Right lung (tissue), 5 donors: Measurements from ENCODE around the gene TNIK. TPM values are rescaled to one million over a fixed set of nuclear protein-coding genes. Genes with fewer than 3 reads are reported as not detected.

Experiments
- DNase-seq, 2 donors: peaks; one replicate each; pipeline ENCODE4 v3.0.0-alpha.2; 2013
- polyA plus RNA-seq, 5 donors: library from polyadenylated mRNA; unstranded; fragments of 120-200 nt; gene quantifications; one replicate each; pipeline versions ENCODE4 v1.2.1 to v1.2.3, GENCODE V29; 2013; ENCODE audit warnings: inconsistent platforms in 1 of 5, low replicate concordance in 1 of 5; ENCODE audit not compliant: insufficient read length in 5 of 5, insufficient read depth in 1 of 5

The TNIK gene
- polyA plus RNA-seq, 5 donors, result 11.5 to 21.1 (median 16.2) TPM

- no peak for DNase-seq
These were observed 365.8 kb downstream of the TNIK start for GRCh38 chr3:171094411-171094810.

- no peak for DNase-seq
These were observed 366.7 kb downstream of the TNIK start for GRCh38 chr3:171093462-171093861.

DNA sequence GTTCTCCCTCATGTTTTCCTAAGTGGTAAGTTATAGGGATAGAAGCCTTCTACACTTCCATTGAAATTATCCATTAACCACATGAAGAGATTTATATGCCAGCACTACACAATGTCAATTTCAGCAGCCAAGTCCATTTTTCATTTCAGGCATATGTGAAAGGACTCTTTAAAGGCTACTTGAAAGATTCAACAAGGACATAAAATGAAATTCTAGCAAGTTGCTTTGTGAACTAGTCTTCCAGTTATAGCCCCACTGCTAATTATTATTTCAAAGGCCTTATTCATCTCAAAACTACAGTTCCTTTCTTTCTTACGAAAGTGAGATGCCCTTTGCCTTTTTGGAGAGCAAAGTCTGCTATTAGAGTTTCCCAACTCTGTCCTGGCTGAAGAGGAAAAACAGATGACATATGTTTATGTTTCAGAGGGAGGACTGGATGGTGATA is 367.7 kb downstream of the TNIK start:
- DNase-seq, result peak; percentile 62 to 75

DNA sequence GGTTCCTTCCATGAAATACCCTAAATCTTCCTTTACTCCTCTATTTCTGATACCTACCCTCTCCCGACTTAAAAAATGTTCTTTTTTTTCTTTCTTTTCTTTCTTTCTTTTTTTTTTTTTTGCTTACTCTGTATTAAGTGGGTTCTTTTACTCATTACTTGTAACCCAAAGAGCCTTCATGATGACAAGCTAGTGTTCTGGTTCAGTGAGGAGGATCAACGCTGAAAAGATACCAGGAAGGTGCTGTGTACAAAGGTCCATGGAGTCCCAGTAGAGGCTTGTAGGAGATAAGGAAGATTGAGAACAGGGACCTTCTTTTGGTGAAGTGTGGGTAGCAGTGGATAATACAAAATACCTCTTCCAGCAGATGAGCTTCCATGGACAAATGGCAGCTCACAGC is 369.9 kb downstream of the TNIK start:
- no peak for DNase-seq

GRCh38 chr3:171088964-171089754 is 371.0 kb downstream of the TNIK start:
- peak; percentile 31 to 32 for DNase-seq

- peak in 1 of 2 donors; percentile 2 for DNase-seq
These were observed 371.7 kb downstream of the TNIK start for GRCh38 chr3:171088496-171088895.

DNA sequence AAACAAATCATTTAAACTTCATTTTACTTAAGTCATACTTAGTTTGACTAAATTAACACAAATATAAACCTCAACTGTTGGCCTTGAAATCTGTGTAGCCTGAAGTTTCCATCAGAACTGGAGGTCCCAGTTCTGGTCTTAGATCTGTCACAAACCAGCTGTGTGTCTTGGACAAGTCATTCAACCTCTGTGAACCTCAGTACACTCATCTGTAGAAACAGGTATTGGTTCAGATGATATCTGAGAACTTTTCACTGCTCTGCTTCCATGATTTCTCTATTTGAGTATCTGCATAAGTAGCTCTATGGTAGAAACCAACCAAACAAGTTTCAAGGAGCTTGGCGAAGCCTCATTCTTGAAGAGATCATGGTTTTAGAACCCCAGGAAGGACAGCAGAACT is 373.3 kb downstream of the TNIK start:
- DNase-seq, result no peak

- no peak for DNase-seq
These were observed 382.9 kb downstream of the TNIK start for GRCh38 chr3:171077261-171077660.

DNA sequence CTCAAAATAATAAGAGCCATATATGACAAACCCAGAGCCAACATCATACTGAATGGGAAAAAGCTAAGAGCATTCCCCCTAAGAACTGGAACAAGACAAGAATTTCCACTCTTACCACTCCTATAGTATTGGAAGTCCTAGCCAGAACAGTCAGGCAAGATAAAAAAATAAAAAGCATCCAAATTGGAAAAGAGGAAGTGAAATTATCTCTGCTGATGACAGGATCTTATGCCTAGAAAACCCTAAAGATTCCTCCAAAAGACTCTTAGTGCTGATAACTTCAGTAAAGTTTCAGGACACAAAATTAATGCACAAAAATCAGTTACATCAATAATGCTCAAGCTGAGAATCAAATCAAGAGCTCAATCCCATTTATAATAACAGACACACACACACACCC is 387.8 kb downstream of the TNIK start:
- DNase-seq, result no peak

DNA sequence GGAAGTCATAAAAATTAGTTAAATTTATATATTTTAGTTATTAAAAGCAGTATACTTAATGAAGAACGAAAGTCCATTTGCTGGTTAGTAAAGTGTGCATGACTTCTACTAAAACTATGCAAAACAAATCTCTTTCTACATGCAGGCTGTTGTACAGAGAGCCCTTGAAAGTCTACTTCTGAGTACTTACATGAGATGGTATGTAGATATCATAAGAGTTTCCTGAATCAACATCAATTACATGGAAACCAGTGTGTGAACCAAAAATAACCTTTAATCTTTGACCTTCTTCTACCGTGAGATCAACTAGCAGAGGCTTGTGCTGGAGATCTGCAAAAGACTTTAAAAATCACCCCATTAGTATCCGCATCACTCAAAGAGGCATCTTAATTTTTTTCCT is 391.5 kb downstream of the TNIK start:
- peak in 1 of 2 donors; percentile 25 for DNase-seq

GRCh38 chr3:171066206-171066605 is 394.0 kb downstream of the TNIK start:
- no peak for DNase-seq

DNA sequence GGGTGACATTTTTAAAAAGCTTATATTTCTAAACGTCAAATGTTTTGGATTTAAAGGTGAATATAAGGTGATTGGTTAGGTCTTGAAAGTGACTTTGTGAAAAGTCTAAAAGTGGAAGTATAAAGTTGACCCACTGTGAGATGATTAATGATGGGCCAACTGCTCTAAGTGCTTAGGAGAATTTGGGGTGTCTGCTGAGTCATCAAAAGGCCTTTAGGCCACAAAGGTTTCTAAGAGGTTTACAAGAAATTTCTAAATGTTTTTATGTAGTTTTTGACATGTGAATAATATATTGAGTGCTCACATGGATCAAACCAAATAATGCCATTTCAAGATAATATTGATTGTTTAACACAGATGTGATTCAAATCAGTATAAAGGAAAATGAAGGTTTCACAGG is 394.5 kb downstream of the TNIK start:
- no peak for DNase-seq

- no peak for DNase-seq
These were observed 395.7 kb downstream of the TNIK start for GRCh38 chr3:171064461-171064860.

DNA sequence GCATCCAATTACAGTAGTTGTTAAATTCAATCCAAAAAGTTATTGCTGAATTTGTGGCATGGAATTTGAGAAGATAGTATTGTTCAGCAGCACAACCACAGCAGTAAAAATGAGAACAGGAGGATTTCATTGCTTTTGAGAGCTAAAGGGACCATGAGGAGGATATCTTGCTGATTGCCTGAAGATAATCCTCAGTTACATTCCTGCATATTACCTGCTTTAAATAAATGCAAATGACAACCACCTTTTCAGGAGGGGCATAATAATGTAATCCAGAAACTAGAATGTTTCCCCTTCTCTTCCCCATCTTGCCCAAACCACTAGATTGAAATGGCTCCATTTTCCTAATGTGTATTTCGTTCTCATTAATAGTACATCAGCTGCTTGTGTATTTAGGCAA is 398.5 kb downstream of the TNIK start:
- DNase-seq, result no peak

GRCh38 chr3:171059978-171060377 is 400.2 kb downstream of the TNIK start:
- DNase-seq, result no peak

GRCh38 chr3:171058873-171059603 is 401.2 kb downstream of the TNIK start:
- no peak for DNase-seq

DNA sequence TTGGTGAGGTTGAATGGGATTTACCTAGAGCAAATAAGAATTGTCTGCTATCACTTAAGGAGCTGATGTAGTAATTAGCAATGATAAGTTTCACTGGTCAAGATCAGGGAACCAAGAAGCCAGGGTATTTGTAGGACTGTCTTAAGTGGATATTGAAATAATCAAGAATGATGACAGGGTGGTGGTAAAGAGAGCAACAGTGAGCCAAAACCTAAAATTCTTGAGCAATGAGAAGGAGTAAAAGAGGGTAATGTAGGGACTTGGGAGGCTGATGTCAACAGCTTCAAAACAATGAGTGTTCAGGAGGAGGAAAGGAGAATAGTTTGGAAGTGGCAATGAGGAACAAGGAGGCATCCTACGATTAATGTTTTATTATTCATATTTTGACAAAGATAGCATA is 402.1 kb downstream of the TNIK start:
- DNase-seq, result no peak

- no peak for DNase-seq
These were observed 403.1 kb downstream of the TNIK start for GRCh38 chr3:171057072-171057471.

DNA sequence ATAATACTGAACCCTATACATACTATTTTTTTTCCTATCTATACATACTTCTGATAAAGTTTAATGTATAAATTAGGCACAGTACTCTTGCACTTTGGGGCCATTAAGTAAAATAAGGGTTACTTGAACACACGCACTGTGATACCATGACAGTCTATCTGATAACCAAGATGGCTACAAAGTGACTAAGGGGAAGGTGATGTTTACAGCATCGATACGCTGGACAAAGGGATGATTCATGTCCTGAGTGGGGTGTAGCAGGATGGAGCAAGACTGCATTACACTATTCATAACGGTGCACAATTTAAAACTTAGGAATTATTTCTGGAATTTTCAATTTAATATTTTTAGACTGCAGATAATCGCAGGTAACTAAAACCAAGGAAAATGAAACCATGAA is 403.7 kb downstream of the TNIK start:
- no peak for DNase-seq

GRCh38 chr3:171055336-171056178 is 404.6 kb downstream of the TNIK start:
- no peak for DNase-seq

DNA sequence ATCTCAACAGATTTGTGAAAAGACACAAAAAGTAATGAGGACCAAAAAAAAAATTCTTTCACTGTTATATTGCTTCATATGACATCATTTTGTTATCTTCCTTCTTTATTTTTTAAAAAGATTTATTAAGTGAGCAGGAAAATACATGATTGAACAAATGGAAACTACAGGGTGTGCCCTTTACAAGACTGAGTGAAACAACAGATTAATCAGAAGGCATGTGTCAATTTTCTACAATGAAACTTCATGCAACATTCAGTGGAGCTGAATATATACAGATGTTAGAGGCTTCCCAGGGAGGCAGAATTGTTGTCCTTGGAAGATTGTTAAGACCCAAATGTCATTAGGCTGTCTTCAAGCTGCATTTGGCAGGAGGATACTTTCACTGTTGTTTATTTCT is 405.3 kb downstream of the TNIK start:
- DNase-seq, result no peak

- DNase-seq, result no peak
These were observed 406.0 kb downstream of the TNIK start for GRCh38 chr3:171054231-171054630.
